Measurements from ENCODE around the gene RPL7A.
"Not testable (repeated sequence)": the region's sequence is repeated elsewhere in the genome, so short reads cannot be mapped to it uniquely, and the experiment has no call there.

RPL7A gene

DNA sequence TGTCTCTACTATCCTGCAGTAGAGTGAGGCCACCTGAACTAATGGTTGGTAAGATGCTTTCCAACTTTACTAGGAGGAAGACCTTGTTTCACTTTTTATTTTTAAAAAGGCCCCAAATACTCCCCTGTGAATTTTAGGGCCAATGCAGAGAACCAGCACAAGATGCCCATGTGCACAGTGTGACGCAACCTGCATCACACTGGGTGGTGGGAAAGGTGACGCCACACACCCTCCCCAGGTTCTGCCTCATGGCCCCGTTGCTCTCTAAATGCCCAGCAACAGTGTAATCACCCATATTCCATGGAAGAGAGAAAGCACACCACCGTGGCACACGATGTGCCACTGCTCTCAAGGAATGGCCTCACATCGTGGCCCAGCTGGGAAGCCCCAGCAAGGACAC lies 21.4 kb downstream of the RPL7A start:
- DNase-seq (ENCODE audit: low read depth), result no peak

DNA sequence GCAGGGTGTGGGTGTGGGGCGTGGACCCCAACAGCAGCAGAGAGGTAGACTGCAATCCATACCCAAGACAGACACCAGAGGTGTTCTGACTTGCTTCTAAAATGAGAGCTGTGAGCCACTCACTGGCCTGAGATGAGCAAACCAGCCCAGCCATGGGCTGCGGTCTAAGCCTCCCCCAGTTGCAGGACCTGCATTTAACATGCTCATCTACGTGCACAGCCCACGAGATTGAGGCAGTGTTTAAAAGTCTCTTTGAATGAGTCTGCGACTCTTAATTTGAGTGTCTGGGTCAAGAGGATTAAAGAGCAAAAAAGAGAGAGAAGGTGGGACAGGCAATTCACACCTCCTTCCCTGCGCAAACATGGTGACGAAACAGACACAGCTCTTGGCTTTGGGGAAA lies 21.9 kb downstream of the RPL7A start:
- DNase-seq (ENCODE audit: low read depth), result no peak

DNA sequence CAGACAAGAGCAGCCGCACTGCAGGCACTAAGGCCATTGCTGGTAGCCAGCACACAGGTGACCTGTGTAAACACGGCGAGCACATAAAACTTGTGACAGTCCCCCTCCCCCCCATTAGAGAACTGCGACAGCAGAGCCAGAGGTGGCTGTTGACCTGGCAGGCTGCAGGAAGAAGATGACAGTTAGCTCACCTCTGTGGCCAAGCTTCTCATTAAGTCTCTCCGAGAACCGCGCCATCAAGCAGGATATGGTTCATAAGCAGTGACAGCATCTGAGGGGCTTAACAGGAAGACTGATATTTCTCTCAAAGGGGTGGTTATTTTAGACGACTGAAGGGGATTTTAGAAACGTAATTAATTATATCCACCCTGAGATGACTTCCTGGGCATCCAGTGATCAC lies 22.7 kb downstream of the RPL7A start:
- no peak for DNase-seq (ENCODE audit: low read depth)

DNA sequence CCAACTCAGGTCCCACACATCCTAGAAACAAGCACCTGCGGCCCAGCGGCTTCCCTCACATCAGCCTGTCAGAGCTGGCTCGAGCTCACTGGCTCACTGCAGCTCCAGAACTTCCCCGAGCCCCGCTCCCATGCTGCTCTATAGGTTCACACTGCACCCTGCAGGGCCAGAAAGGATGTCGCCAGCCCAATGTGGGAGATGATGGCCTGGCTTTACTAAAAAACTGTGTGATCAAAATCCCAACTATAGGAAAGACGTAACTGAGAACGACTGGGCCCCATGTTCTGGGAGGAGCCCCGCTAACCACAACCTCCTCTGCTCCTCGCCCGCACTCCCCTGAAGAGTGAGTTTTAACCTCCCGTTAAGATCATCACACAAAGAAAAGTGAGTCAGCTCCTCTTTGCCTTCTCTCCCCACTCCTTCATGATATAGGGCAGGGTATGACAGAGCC lies 23.3 kb downstream of the RPL7A start:
- peak; percentile 57 for DNase-seq (ENCODE audit: low read depth)

DNA sequence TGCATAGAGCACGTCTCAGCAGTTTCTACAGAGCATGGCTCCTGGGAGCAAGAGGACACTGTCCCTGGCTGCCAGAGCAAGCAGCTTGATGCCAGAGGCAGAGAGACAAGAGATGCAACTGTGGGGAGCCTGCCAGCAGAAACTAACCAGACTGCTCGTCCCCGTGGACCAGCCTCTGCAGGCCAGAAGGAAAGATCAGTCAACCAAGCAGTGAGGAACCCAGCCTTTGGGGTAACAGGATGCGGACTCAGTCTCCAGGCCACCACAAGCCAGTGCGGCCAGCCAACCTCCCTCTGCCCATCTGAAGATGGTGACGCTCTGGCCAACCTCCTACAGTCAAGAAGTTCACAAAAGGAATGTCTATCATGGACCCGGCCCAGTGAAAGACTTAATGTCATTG lies 24.1 kb downstream of the RPL7A start:
- no peak for DNase-seq (ENCODE audit: low read depth)

DNA sequence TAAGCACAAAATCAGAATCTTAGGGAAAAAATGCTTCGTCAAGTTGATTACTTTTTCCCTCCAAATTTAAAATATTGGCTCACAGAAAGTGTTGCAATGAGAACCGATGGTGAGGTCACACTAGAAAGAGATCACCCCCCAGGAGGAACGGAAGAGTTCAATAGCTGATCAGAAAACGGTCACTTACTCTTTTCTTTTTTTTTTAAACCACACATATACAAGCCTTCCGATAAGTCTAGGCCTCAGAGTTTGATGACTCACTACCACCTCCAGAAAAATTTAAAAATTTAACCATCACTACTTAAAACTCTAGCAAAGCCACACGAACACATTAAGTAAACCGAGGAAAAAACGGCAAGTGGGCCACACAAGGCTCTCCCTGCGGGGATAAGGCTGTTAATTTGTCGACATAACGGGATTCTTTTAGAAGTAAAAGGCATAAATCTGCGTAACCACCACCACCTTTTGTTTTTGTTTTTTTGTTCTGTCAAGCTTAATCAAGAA lies 26.6 kb downstream of the RPL7A start:
- no peak for DNase-seq (ENCODE audit: low read depth)

DNA sequence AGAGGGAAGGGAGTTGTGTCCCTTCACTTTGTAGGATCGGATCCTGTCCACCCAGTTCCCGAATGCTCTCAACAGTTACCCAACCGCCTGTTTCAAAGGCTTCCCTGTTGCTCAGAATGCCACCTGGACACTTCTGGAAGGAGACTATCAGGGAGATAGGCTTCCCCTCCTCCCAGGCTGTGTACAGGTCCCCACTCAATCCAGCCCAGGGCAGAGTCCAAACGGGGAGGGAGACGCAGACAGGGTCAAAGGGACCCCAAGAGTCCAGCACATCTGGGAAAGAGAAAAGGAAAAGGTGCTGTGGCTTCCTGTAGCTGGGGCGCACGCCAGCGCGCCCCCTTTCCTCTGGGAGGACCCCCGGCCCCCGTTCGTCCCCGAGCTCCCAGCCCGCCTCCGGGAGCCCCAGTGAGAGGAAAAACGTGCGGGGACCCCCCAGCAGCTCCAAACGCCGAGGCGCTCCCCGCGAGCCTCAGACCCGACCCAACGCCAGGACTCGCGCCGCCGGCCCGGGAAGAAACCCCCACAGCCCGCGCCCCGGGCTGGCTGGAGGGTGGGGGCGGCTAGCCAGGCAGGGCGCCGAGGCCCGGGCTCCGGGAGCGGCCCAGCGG lies 27.2 kb downstream of the RPL7A start:
- no peak for DNase-seq (ENCODE audit: low read depth)

DNA sequence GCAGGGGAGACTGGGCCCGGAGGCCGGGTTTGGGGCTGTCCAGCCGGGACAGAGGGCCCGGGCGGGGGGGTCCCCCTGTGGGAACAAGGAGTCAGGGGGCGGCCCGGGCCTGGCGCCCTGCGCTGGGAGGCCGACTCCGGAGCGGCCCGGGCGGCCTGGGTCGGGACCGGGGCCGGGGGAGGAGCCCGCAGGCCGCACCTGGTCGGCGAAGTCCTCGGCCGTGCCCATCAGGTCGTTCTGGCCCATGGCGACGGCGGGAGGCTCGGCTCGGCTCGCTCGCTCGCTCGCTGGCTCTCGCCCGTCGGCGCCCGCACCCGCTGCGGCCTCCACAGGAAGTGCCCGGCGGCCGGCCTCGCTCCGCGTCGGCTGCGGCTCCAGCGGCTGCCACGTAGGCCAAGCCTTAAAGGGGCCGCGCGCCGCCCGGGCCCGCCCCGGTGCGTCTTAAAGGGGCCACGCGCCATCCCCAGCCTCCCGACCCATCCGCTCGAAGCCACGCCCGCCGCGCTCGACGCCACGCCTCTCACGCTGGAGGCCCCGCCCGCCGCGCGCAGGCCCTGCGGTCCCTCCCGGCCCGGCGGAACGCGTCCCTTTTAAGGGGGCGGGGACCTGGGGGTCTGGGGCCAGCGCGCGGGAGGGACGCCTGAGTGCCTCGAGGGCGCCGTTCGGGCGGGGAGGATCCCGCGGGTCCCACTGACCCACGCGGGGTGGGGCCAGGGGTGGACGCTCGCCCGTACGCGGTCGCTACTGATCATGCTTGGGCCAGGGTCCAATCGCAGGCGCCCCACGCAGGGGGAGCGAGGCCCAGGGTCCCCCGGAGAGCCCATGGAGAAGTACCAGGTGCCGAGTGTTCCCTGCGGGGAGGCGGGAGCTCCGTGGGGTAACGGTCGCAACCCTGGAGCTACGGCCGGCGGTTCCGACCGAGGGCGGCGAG lies 28.0 kb downstream of the RPL7A start, which contains the start of the genes STKLD1 and SURF4:
Gene STKLD1, plus strand, starts transcription at position 643 of the 931 bp plus-strand sequence. Its CDS starts 108 bp downstream, at position 751.
Gene SURF4, minus strand, starts transcription at position 337 of the 931 bp plus-strand sequence. Its CDS starts 91 bp downstream, at position 246.
- peak; percentile 95 for DNase-seq (ENCODE audit: low read depth)

DNA sequence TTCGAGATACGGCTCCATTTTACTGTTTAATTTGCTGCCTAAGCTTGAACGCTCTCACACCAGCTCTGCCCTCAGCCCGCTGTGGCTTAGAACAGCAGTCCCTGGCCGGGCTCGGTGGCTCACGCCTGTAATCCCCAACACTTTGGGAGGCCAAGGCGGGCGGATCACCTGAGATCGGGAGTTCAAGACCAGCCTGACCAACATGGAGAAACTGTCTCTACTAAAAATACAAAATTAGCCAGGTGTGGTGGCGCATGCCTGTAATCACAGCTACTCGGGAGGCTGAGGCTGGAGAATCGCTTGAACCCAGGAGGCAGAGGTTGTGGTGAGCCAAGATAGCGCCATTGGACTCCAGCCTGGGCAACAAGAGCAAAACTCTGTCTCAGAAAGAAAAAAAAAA lies 29.3 kb downstream of the RPL7A start:
- DNase-seq (ENCODE audit: low read depth), result not testable (repeated sequence)

DNA sequence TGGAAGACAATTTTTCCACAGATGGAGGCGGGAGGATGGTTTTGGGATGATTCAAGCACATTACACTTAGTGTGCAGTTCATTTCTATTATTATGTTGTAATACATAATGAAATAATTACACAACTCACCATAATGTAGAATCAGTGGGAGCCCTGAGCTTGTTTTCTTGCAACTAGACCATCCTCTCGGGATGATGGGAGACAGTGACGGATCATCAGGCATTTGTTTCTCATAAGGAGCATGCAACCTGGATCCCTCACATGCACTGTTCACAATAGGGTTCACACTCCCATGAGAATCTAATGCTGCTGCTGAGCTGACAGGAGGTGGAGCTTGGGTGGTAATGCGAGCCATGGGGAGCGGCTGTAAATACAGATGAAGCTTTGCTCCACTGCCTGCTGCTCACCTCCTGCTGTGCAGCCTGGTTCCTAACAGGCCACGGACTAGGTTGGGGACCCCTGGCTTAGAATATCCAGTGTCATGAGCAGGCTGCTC lies 29.8 kb downstream of the RPL7A start:
- DNase-seq (ENCODE audit: low read depth), result no peak

DNA sequence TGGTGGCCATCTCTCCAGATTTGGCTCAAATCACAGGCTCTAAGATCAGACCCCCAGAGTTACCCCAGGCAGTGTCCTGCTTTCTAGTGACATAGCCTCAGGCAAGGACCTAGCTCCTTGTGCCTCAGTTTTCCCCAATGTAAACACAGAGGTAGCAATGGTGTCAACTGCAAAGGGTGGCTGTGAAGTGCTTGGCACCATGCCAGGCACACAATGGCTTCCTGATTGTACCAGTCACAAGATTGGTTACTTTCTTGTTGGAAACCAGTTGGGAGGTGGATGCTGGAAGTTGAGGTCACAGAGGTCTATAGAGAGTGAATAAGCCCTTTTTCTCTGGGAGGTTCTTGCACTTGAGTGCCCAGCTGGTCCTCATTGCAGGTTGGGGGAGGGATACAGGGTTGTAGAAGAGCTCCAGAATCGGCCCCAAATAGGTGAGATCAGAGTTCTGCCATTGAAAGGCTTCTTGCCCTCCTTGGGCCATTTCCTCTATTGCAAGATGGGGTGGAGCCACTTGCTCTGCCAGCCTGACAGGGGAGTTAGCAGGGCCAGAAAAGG lies 30.5 kb downstream of the RPL7A start:
- no peak for DNase-seq (ENCODE audit: low read depth)

DNA sequence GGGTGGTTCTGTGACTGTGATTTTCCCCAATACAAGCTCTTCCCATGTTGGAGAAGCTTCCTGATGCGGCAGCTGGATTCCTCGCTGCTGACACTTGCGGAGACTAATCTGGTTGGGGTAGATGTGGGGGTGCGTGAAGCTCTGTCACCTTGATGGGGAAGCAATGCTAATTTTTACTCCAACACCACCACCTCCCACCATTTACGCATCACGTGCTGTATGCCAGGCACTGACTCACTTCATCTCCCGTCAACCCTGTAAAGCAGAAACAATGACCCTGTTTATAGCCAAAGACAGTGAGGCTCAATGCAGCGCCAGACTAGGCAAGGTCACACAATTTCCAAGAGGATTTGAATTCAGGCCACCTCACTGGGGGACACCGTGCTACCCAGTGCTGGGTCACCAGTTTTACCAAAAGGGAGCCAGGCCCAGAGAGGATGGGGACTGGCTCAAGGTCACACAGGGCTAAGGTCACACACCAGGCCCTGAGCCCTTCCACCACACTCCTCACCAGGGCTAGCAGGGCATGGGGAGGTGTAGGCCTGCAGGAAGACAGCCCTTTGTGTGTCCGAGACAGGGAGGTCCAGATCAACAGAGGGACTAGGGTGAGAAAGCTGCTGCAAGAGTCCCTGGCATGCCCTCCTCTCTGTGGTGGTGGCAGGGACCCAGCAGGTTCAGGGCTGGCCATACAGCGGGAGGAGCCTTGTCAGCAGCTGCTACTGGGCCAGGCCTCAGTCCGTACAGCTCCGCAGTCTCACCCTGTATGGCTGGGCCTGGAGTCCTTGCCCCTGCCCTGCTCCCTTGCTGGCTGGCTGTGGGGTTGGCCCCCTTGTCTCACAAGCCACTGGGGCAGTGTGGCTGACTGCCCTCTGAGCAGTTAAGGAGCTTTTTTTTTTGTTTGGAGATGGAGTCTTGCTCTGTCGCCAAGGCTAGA lies 31.4 kb downstream of the RPL7A start:
- DNase-seq (ENCODE audit: low read depth), result no peak

DNA sequence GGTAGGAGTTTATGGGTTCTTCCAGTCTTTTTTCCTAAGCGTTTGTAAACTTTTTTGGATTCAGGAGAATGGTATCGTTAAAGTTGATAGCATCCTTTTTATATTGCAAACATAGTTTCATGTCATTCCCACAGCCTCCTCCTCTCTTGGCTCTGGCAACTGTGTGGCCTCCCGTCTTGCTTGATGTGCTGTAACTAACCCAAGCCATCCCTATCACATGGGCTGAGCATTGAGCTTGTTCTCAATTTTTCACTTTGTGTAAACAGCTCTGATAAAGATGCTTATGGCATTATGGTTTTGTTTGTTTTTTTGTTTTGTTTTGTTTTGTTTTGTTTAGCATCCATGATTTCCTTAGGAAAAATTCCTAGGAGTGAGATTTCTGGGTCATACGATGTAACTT lies 32.7 kb downstream of the RPL7A start:
- DNase-seq (ENCODE audit: low read depth), result no peak

DNA sequence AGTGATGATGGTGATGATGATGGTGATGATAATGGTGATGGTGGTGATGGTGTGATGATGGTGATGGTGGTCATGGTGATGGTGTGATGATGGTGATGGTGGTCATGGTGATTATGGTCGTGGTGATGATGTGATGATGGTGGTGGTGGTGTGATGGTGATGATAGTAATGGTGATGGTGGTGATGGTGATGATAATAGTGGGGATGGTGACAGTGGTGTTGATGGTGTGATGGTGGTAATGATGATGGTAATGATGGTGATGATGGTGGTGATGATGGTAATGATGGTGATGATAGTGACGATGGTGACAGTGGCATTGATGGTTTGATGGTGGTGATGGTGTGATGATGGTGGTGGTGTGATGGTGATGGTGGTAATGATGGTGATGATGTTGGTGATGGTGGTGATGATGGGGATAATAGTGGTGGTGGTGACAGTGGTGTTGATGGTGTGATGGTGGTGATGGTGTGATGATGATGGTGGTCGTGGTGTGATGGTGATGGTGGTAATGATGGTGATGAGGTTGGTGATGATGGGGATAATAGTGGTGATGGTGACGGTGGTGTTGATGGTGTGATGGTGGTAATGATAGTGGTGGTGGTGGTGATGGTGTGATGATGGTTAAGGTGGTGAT lies 34.6 kb downstream of the RPL7A start:
- no peak for DNase-seq (ENCODE audit: low read depth)

DNA sequence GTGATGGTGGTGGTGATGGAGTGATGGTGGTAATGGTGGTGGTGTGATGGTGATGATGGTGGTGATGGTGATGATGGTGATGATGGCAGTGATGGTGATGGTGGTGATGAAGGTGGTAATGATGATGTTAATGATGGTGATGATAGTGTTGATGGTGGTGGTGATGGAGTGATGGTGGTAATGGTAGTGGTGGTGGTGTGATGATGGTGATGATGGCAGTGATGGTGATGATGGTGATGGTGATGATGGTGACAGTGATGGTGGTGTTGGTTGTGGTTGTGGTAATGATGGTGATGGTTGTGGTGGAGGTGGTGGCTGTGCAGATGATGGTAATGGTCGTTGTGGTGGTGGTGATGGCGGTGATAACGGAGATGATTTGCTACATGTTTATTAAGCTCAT lies 35.4 kb downstream of the RPL7A start:
- no peak for DNase-seq (ENCODE audit: low read depth)

DNA sequence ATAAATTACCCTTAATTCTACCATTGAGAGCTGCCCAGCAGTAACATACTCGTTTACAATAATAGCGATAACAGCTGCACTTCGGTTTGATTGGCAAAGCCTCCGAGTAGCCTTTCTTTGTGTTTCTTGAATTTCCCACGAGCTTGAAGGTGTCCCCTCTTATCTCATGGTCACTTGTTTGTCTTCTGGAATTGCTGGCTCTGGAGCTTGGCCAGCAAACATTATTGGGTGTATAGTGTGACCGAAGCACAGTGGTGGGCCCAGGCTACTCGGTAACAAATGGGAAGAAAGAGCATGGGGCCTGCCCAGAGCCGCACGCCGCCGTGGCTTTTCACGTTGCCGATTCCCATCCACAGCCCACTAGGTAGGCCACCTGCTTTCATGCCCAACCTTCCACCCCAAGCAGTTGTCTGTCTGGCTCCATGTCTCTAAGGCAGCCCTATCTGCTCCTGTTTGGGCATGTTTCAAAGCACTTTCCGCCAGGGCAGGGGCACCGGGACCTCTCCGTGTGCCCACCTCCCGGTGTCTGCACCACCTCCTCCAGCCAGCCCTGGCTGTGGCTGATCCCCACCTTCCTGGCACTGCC lies 36.8 kb downstream of the RPL7A start:
- DNase-seq (ENCODE audit: low read depth), result no peak

DNA sequence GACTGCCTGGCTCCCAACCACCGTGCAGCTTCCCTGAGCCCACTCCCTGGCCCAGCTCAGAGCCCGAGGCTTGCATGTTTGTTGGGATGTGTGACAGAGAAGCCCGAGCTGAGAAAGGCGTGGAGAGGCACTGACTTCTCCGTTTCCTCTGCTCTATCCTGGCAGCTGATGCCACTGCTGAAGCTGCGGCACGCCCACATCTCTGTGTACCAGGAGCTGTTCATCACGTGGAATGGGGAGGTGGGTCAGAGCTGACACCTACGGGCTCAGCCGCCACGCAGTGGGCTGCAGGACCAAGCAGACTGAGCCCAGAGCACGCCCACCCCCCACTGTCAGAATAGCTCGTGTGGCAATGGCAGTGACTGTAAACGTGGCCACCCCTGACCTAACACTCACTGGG lies 37.4 kb downstream of the RPL7A start:
- DNase-seq (ENCODE audit: low read depth), result no peak

DNA sequence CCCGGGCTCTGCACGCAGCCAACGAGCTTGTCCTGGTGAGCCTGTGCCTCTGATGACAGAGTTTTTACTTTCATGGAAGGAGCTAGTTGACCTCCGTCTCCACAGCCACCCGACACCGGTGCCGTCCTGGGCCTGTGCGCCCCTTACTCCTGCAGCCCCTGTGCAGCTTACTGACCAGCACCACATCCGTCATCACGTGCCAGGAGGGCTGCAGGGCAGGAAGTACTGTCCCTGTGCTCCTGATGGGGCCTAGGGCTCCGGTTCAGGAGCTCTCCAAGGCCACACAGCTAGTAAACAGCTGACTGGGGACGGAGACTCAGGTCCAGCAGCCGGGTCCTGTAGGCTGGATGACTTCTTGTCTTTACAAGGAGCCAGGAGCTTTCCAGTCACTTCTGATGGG lies 38.3 kb downstream of the RPL7A start:
- no peak for DNase-seq (ENCODE audit: low read depth)

DNA sequence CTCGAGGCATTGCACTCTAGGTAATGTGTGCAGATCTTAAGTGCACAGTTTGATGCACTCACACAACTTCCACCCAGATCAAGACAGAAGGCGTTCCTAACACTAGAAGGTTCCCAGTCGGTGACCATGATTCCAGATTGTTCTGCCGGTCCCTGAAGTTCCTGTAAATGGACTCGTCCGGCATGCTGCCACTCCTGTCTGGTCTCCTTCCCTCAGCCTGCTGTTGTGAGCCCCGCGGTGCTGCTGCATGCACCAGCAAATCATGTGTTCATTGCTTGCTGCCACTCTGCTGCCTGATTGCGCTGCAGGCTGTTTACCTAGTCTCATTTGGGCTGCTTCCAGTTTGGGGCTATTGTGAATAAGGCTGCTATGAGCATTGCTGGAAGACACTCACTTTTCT lies 39.7 kb downstream of the RPL7A start:
- no peak for DNase-seq (ENCODE audit: low read depth)

DNA sequence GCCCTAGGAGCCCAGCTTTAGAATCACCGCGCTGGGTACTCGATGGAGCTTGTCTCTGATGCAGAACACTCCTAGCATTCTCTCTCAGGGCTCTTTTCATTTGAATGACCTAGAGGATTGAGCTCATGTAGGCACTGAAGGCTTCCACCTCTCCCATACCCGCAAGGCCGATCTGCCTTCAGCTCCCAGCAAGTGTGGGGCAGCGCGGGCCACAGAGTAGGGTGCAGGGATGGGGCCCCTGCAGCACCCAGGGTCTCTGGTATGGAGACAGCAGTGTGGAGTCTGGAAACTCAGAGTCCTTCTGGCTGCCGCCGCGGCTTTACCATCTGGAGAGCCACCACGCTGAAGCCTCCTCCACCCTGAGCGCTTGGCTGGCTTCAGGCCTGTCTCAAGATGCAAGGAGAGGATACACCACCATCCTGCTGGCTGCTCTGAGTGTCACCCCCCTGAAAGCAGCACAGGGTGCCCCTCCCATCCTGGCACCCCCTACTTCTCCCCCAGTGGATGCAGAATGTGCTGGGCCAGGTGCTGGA lies 41.1 kb downstream of the RPL7A start:
- no peak for DNase-seq (ENCODE audit: low read depth)
